Mesenteric fat pad (tissue), 1 donor: Measurements from ENCODE around the gene BBS4. TPM values are rescaled to one million over a fixed set of nuclear protein-coding genes. Genes with fewer than 3 reads are reported as not detected.

ENCODE experiments used
- total RNA-seq: library from RNA; stranded (reverse); fragmentation: NEBNext Ultra II Directional; extraction: Animal tissue kit (Norgen Biotek cat#: 25700); gene quantifications from one replicate; pipeline ENCODE4 v1.2.1, GENCODE V29; 2021
- donor health status: DM: yes; HTN: yes; CAD: no.

Gene BBS4
- total RNA-seq, 1 donor from 2014 or later: 10.2 TPM

Other genes starting within 250 kb of the BBS4 start
- gene ARIH1, start 211.9 kb upstream of the BBS4 start, total RNA-seq: 164 TPM
- not detected for gene GOLGA6B, start 31.5 kb upstream of the BBS4 start, total RNA-seq
- gene HIGD2B, start within 50 bp of the BBS4 start, total RNA-seq: not detected
- 55.5 TPM for gene ADPGK, start 97.6 kb downstream of the BBS4 start, total RNA-seq